ENCODE results near the gene CHST7.
"Not testable (repeated sequence)": the region's sequence is repeated elsewhere in the genome, so short reads cannot be mapped to it uniquely, and the experiment has no call there.

Gene CHST7

DNA sequence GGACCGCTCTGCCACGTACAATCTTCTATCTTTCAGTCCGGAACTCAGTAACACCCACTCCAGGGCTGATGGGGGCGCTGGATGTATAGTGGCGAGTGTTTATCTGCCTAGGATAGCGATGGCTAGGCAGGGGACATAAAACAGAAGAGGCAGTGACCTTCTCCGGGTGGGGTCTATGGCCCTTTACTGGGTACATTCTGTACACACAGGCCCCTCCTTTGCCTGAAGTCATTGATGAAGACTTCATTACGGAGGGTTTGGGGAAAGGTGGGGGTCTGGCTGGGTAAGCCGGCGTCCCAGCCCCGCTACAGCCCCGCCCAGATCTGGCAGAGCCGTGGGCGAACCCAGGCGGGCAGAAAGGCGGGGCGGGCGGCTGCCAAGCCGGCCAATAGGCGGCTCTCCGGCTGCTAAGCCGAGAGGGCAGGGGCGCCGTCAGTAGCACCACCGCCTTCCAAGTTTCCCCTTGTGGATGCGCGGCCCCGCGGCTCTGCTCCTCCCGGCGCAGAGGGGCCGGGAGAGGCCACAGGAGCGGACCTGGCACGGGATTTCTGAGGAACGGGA lies at the start of gene CHST7:
Gene CHST7 (plus strand): TSS at position 435 of the 561 bp plus-strand sequence. CDS start 167 bp downstream, outside the sequence.
- DNase-seq (ENCODE audit: low read depth in 2 of 2) = no peak

DNA sequence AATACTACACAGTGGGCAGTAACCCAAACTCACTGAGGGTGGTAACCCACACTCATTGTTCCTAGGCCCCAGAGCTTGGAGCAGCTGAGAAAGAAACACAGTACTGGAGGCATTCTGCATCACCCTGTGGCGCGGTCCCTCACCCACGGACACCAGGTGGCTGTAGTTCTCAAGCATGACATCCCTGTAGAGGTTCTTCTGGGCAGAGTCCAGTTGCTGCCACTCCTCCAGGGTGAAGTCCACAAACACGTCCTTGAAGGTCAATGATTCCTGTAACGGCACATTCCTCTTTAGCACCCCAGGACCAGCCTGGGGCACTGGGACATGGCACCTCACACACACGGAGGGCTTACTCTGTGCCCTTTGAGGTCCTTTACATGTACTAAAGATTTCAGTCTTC lies 44.9 kb upstream of the CHST7 start:
- not testable (repeated sequence) for DNase-seq (ENCODE audit: low read depth in 2 of 2)

DNA sequence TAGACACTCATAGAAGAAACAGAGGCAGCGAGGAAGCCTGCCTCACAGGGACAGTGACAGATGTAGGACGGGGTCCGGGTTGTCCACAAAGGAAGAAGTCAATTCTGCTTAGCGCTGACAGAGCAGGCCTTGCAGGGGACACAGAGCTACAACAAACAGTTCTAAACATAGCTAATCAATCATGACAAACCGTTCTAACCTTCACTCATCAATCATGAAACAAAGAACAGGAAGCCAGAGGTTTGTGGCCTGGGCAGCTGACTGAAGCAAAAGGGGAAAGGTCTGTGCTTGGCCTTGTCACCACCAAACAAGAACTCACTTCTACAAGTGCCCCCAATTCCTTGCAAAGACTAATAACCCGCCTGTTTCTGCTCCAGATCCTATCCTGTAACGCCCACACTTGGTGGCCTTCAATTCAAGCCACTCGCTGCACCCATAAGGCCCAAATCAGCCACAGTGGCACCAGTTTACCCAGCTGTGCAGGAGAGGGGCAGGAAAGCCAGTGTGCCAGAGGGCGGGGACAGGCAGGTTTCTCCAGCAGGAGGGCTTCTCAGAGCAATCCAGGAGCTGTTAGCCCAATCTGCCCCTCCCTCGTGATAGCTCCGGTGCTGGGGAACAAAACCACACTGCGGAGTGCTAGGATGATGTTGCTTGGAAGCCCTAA lies 43.7 kb upstream of the CHST7 start:
- DNase-seq (ENCODE audit: low read depth in 2 of 2) = not testable (repeated sequence)

DNA sequence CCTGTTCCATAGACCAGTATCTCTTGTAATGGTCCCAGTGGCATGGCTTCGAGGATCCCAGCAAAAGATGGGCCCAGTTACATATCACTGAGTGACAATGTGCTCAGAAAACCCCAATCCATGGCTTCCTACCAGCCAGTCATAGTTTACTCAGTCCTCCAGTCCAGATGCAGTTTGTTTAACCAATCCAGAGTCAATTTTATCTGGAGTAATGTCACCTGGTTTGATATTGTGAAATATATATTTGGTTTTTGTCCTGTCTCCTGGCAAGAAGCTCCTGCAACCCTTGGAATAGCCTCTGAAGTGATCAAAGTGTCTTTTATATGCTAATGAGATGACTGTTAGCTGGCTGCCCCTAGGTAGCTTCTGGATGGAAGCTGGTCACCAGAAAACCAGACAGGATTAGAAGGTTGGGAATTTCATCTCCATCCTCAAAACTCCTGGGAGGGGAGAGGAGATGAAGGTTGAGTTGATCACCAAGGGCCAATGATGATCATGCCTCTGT lies 43.1 kb upstream of the CHST7 start:
- not testable (repeated sequence) for DNase-seq (ENCODE audit: low read depth in 2 of 2)

- DNase-seq (ENCODE audit: low read depth in 2 of 2) = no peak
Observed at GRCh38 chrX:46531442-46531841, 42.1 kb upstream of the CHST7 start.

DNA sequence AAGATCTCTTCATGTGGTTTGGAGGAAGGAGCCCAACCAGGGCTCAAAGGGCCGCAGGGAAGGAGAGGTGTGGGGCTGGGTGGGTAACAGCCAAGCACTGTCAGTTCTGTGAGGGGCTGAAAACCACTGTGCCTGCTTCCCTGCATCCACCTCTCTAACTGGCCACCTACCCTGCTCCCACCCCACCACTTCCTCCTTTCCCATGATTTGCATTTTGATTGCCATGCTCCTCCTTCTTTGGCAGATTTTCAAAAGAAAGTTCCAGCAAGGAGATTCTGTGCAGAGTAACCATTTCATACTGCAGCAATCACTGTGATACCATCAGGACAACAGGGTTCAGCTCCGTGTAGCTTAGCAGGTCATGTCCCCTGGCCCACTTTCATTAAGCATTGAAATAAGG lies 30.1 kb upstream of the CHST7 start:
- no peak for DNase-seq (ENCODE audit: low read depth in 2 of 2)

DNA sequence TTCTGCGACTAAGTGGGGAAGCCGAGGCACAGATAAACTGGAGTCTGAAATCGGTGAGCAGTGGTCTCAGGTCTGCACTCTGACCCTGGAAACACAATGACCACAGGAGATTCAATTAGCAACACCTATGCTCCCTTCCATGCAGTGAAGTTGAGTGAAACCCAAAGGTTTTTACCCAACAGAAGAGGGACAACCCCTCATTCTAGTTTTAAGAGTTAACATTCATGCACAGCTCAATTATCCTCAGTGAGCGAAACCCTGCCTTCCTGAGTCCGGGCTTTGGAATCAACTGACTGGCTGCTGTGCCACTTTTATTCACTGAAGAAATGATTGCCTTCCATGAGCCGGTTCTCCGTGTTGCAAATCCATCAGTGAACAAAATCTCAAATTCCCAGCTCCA lies 29.0 kb upstream of the CHST7 start:
- DNase-seq (ENCODE audit: low read depth in 2 of 2) = not testable (repeated sequence)

DNA sequence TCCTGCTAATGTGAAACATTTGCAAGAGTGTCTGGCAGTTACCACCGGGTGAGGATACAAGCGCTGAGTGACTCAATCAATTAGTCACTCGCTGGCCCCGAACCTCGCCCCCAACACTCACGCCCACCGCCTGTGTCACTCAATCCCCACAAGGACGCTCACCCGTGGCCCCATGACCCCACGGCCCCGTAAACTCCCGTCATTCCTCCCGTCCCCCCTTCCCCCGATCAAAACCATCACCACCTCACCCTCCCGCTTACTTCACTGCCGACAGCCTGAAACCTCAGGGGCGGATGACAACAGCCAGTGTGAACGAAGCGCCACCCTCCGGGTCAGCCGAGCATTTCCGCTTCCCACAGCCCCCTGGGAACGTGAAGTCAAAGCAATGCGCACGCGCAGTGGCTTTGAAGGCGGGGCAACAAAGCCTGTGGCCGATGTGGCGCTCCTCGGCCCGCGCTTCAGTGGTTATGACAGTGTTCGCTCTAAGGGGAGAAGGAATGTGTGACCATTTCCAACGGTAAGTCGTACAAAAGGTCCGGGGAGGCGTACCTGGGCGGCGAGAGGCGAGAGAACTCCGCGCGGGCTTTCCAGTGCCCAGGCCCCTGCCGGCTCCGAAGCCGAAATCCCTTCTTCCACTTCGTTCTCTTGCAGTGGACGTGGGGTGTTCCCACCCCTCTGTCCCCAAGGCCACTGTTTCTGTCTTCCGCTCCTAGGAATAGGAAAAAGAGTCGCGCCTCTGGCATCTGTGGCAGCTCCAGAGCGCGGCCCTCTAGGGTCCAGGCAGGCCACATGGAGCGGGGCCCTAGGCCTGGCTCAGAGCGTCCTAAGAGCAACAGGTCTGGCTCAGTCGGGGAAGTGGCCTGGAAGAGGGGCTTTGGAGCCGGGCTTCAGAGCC lies 28.2 kb upstream of the CHST7 start, which contains the start of gene ZNF674:
Gene ZNF674 (minus strand): TSS at position 311 of the 895 bp plus-strand sequence. CDS start 3,334 bp downstream, outside the sequence.
- DNase-seq (ENCODE audit: low read depth in 2 of 2) = peak; percentile 85 to 87

GRCh38 chrX:46547857-46548256 lies 25.7 kb upstream of the CHST7 start:
- DNase-seq (ENCODE audit: low read depth in 2 of 2) = no peak

DNA sequence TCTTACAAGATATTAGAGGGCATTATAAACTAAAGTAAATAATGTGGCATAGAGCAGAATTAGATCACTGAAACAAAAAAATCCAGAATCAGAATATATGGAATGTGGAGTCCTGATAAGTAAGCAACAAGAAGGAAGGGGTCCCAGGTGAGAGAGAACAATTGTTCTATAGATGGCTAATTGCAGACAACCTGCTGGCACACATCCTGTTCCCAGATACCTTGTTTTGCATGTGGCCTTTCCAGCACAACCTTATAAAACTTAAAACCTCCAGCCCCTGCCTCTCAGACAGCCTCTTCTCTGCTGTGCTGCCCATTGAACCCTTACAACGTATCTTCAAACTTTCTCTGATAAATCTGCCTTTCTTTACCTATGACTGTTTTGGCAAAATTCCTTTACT lies 23.7 kb upstream of the CHST7 start:
- DNase-seq (ENCODE audit: low read depth in 2 of 2) = no peak

DNA sequence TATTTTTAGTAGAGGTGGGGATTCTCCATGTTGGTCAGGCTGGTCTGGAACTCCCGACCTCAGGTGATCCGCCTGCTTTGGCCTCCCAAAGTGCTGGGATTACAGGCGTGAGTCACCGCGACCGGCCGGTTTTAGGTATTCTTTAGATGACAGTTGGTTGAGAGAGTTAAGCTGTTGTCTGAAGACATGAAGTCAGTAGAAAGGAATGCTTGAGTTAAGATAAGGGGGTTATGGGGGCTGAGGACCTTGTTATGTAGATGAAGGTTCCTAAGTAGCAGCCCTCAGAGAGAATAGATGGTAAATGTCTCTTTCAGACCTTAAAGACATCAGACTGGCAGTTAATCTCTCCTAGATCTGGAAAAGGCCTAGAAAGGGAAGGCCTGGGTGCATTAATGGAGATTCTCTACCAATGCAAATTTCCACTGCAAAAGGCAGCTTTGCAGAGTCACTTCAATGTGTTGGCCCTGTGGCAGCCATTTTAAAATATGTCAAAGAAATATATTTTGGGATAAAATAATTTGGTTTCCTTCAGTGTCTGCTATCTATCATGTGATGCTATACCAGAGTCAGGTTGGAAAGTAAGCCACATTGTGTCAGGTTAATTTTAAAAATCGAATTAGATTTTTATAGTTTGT lies 22.0 kb upstream of the CHST7 start:
- DNase-seq (ENCODE audit: low read depth in 2 of 2) = no peak

DNA sequence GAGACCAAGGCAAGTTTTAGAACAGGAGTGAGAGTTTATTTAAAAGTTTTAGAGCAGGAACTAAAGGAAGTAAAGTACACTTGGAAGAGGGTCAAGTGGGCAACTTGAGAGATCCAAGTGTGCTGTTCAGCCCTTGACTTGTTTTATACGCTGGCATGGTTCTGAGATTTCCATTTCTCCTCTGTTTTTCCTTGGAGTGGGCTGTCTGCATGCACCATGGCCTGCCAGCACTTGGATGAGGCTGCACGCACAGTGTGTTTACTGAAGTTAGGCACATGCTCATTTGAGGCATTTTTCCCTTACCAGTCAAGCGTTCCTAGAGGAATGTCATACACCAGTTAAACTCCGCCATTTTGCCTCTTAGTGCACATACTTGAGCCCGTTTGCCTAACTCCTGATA lies 19.6 kb upstream of the CHST7 start:
- no peak for DNase-seq (ENCODE audit: low read depth in 2 of 2)

GRCh38 chrX:46554942-46555341 lies 18.6 kb upstream of the CHST7 start:
- no peak for DNase-seq (ENCODE audit: low read depth in 2 of 2)

DNA sequence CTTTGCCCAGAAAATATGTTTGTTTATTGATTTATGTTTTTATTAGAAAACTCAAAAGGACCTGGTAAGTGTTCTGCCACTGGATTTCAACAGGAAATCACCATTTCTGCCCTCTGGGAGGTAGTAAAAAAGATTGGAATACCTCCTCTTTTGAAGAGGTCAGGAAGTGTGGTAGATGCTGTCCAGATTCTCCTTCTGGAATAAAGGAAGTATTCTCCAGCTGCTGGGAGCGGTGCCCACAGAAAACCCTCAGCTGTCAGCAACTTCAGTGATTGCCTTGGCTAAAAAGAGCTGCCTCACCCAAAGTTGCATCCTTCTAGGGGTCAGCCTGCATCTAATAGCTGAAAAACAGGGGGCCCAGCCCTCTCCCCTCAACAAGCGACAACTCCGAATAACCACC lies 14.5 kb upstream of the CHST7 start:
- no peak for DNase-seq (ENCODE audit: low read depth in 2 of 2)

- DNase-seq (ENCODE audit: low read depth in 2 of 2) = no peak
Observed at GRCh38 chrX:46561824-46562657, 11.5 kb upstream of the CHST7 start.

- no peak for DNase-seq (ENCODE audit: low read depth in 2 of 2)
Observed at GRCh38 chrX:46567388-46567787, 6.2 kb upstream of the CHST7 start.

DNA sequence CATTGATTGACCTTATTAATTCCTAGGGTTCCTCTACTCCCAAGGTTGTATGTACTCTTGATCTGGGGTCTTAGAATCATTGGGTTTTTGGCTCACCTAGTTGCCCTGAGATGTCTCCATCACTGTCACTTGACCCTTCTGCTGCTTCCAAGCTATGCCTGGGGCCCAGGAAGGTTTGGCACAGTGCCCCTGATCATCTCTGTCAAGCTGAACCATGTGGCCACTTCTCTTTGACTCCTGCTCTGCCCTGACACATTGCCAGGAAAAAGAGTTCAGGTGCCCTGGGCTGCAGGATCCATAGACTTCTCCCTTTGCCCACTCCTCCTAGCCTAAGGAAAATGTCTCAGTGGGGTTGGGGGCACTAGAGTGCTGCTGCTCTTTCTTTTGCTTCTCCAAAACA lies 3.9 kb upstream of the CHST7 start:
- DNase-seq (ENCODE audit: low read depth in 2 of 2) = no peak

GRCh38 chrX:46571423-46572339 lies 1.9 kb upstream of the CHST7 start:
- no peak for DNase-seq (ENCODE audit: low read depth in 2 of 2)

GRCh38 chrX:46572340-46572936 lies 1.1 kb upstream of the CHST7 start:
- no peak for DNase-seq (ENCODE audit: low read depth in 2 of 2)

Measured in stimulated activated CD4-positive, alpha-beta T cell treated with anti-CD3 and anti-CD28 coated beads, Interleukin-15, amount 100 ng/mL, for 48 hours (primary cell).